HG02973 (cell line): ENCODE data around the gene YTHDF2.
"Not testable (repeated sequence)": the region's sequence is repeated elsewhere in the genome, so short reads cannot be mapped to it uniquely, and the experiment has no call there.

Experiments
- ATAC-seq: cut with Tn5 transposase; IDR thresholded peaks from one replicate; pipeline ENCODE4 v1.9.1; 2021; ENCODE audit warnings: moderate library complexity; ENCODE audit not compliant: unreplicated experiment

YTHDF2 gene

GRCh38 chr1:28758420-28758819, 21.7 kb downstream of the YTHDF2 start:
- ATAC-seq = no peak

- no peak for ATAC-seq
Measured at GRCh38 chr1:28759257-28759656, 22.5 kb downstream of the YTHDF2 start.

GRCh38 chr1:28761189-28761588, 24.4 kb downstream of the YTHDF2 start:
- ATAC-seq = no peak

DNA sequence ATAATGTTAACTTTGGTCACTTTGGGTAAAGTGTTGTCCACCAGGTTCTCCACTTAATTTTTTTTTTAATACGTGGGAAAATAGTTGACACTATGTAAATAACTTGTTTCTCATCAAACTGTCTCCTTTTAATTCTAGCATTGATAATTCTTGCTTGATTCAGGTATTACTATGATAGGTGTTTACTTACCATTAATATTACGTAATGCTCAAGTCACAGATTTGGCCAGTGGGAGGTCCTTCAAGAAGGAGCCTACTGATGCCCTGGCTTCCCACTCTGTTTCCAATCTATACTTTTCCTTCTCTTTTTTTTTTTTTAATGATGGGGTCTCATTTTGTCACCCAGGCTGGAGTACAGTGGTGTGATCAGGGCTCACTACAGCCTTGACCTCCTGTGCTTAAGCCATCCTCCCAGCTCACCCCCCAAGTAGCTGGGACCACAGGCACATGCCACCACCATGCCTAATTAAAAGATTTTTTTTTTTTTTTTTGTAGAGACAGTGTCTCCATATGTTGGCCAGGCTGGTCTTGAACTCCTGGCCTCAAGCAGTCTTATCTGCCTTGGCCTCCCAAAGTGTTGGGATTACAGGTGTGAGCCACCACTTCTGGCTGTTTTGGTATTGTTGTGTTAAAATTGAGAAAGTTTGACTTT, 29.9 kb downstream of the YTHDF2 start:
- ATAC-seq = no peak

DNA sequence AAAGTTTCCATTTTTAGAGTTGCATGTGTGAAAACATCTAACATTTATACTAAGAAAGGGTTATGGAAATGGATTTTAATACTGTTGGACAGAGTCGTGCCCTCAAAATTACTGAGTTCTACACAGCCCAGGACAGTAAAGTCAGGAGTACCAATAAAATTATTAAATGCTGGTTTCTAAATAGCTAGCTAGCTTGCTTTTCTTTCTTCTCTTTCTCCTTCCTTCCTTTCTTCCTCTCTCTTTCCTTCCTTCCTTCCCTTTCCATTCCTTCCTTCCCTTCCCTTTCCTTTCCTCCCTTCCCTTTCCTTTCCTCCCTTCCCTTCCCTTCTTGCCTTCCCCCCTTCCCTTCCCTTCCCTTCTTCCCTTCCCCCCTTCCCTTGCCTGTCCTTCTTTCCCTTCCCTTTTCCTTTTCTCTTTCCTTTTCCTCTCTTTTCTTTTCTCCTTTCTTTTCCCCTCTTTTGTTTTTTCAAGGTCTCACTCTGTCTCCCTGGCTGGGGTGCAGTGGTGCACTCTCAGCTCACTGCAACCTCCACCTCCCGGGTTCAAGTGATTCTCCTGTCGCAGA, 33.9 kb downstream of the YTHDF2 start:
- no peak for ATAC-seq

DNA sequence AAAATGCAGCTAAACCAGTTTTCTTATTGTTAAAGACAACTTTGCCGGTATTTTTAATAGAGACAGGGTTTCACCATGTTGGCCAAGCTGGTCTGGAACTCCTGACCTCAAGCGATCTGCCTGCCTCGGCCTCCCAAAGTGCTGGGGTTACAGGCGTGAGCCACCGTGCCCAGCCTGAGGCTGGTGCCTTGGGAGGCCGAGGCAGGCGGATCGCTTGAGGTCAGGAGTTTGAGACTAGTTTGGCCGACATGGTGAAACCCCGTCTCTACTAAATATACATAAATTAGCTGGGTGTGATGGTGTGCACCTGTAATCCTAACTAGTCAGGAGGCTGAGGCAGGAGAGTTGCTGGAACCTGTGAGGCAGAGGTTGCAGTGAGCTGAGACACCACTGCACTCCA, 35.2 kb downstream of the YTHDF2 start:
- ATAC-seq = not testable (repeated sequence)

DNA sequence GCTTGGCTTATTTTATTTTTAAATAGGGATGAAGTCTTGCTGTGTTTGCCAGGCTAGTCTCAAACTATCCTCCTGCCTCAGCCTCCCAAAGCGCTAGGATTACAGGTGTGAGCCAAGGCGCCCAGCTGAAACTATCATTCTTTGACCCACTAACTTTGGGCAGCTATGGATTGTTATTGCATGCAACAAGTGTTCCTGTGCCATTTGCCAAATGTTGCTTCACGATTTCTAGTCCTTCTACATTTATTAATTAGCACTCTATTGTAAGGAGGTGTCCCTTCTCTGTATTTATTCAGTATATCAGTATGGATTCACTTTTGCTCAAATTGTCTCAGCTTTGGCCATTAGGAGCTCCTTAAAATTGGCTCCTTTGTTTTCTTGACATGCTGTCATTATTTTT, 36.4 kb downstream of the YTHDF2 start:
- no peak for ATAC-seq

GRCh38 chr1:28775121-28775942, 38.6 kb downstream of the YTHDF2 start:
- ATAC-seq = no peak

DNA sequence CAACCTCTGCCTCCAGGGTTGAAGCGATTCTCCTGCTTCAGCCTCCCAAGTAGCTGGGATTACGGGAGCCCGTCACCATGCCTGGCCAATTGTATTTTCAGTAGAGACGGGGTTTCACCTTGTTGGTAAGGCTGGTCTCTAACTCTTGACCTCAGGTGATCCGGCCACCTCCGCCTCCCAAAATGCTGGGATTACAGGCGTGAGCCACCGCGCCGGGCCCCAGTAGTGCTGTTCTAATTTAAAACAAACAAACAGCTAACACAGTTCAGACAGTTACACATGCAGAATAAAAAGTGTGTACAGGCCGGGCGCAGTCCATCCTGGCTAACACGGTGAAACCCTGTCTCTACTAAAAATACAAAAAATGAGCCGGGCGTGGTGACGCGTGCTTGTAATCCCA, 39.6 kb downstream of the YTHDF2 start:
- ATAC-seq = no peak

GRCh38 chr1:28778021-28778420, 41.3 kb downstream of the YTHDF2 start:
- ATAC-seq = no peak

- no peak for ATAC-seq
Measured at GRCh38 chr1:28779751-28780408, 43.1 kb downstream of the YTHDF2 start.

GRCh38 chr1:28781305-28781704, 44.6 kb downstream of the YTHDF2 start:
- no peak for ATAC-seq

DNA sequence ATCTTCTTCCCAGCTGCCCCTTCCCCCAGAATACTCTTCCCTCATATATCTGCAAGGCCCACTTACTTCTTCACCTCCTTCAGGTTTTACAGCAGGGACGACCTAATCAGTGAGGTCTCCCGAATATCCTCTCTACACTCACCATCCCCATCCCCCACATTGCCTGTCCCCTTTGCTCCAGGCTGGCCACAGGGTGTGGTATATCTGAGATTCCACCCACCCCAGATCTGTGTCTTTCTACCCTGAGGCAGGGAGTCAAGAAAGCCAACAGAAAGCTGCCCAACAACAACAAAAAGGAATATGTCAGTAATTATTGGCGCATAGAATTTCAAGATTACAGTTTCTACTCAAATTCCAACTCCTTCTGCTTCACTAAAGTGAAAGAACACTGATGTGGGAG, 45.3 kb downstream of the YTHDF2 start:
- ATAC-seq = no peak

- ATAC-seq = no peak
Measured at GRCh38 chr1:28783363-28783762, 46.6 kb downstream of the YTHDF2 start.

DNA sequence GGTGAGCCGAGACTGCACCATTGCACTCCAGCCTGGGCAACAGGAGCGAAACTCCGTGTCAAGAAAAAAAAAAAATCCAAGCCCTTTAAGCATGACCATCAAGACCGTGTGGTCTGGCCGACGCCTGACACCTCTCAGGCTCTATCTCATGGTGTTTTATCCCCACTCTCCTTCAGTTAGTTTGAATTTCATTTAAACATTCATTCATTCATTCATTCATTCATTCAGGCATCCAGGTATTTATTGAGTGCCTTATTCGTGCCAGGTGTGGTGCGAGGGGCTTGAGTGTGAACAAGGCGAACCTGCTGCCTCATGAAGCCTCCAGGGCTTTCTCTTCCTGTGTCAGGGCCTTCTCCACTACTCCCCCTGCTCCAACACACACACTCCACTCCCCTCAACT, 52.7 kb downstream of the YTHDF2 start:
- ATAC-seq = no peak

DNA sequence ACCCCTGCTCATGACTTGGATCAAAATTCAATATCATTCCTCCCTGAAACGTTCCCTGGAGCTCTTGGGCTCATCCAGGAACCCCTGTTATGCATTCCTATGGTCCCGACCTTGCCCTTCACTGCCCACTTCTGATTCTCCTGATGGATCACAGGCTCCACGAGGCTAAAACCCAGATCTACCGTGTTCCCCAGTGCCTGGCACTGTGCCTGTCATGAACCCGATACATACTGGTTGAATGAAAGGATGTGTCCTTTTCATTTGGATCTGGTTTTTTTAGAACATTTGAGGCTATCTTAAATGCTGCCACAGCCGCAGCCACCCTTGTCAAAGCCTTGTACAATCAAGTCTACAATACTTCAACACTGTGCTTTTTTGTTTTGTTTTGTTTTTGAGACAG, 53.1 kb downstream of the YTHDF2 start:
- ATAC-seq = no peak

GRCh38 chr1:28790377-28791035, 53.8 kb downstream of the YTHDF2 start:
- no peak for ATAC-seq

GRCh38 chr1:28791929-28792328, 55.2 kb downstream of the YTHDF2 start:
- not testable (repeated sequence) for ATAC-seq

GRCh38 chr1:28792644-28793121, 55.9 kb downstream of the YTHDF2 start:
- ATAC-seq = no peak

DNA sequence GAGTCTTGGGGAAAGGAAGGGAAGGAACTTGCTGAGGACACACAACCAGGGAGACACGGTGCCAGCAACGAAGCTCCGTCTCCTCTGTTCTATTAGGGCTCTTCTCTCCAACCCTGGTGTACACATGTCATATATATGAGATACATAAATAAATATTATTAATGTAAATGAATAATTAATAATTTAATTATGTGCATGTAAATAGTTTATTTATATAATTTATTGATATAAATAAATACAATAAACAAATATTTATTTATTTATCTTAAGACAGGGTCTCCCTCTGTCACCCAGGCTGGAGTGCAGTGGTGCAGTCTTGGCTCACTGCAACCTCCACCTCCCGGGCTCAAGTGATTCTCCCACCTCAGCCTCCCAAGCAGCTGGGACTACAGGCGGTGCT, 57.8 kb downstream of the YTHDF2 start:
- not testable (repeated sequence) for ATAC-seq
